ENCODE data around the gene TSKU. TPM values are rescaled to one million over a fixed set of nuclear protein-coding genes. Genes with fewer than 3 reads are reported as not detected.
"Not testable (repeated sequence)": the region's sequence is repeated elsewhere in the genome, so short reads cannot be mapped to it uniquely, and the experiment has no call there.

TSKU gene
- total RNA-seq, 1 donor = 23.5 TPM

GRCh38 chr11:76820184-76820566 lies 37.0 kb downstream of the TSKU start:
- DNase-seq (ENCODE audit: insufficient read length, low spot score, missing footprints) = no peak
- TF ChIP-seq, protein P1, sequence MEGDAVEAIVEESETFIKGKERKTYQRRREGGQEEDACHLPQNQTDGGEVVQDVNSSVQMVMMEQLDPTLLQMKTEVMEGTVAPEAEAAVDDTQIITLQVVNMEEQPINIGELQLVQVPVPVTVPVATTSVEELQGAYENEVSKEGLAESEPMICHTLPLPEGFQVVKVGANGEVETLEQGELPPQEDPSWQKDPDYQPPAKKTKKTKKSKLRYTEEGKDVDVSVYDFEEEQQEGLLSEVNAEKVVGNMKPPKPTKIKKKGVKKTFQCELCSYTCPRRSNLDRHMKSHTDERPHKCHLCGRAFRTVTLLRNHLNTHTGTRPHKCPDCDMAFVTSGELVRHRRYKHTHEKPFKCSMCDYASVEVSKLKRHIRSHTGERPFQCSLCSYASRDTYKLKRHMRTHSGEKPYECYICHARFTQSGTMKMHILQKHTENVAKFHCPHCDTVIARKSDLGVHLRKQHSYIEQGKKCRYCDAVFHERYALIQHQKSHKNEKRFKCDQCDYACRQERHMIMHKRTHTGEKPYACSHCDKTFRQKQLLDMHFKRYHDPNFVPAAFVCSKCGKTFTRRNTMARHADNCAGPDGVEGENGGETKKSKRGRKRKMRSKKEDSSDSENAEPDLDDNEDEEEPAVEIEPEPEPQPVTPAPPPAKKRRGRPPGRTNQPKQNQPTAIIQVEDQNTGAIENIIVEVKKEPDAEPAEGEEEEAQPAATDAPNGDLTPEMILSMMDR (IDR thresholded peaks at IDR 0.05; ENCODE audit: extremely low read depth, low read depth, low read length) = no peak
- no peak overlapping the region for H3K4me2 ChIP-seq (ENCODE audit: insufficient read depth, low read length)

GRCh38 chr11:76821396-76821795 lies 38.2 kb downstream of the TSKU start:
- not testable (repeated sequence) for H3K4me3 ChIP-seq (ENCODE audit: insufficient read depth, low read length); H3K79me2 ChIP-seq (ENCODE audit: insufficient read depth, low read length)

More at GRCh38 chr11:76820184-76820566, 37.0 kb downstream of the TSKU start:
- Histone ChIP-seq H3K4me1 (ENCODE audit: insufficient read depth, low read length) (peaks cover 17% of the 10 kb centered on the region), H3K79me2 (ENCODE audit: insufficient read depth, low read length) (no peaks in the 10 kb centered on the region), H3K4me3 (ENCODE audit: insufficient read depth, low read length) (no peak overlapping the region), H3K27me3 (ENCODE audit: insufficient read depth, low read length) (no peaks in the 10 kb centered on the region), H2AFZ (ENCODE audit: low read length) (no peak overlapping the region), H3K27ac (ENCODE audit: low read depth, low read length) (no peak overlapping the region), H4K20me1 (ENCODE audit: insufficient read depth, low read length) (no peaks in the 10 kb centered on the region), H3K9me3 (ENCODE audit: low read depth, low read length) (no peaks in the 10 kb centered on the region), H3K36me3 (ENCODE audit: insufficient read depth, low read length) (no peaks in the 10 kb centered on the region)

GRCh38 chr11:76822406-76822805 lies 39.2 kb downstream of the TSKU start:
- peaks cover 23% of the 10 kb centered on the region for H3K4me1 ChIP-seq (ENCODE audit: insufficient read depth, low read length)
- no peak overlapping the region for H2AFZ ChIP-seq (ENCODE audit: low read length)
- H3K4me2 ChIP-seq (ENCODE audit: insufficient read depth, low read length) = no peak overlapping the region
- TF ChIP-seq, protein P1 (IDR thresholded peaks at IDR 0.05; ENCODE audit: extremely low read depth, low read depth, low read length) = no peak
- no peaks in the 10 kb centered on the region for H3K27me3 ChIP-seq (ENCODE audit: insufficient read depth, low read length)
- H3K36me3 ChIP-seq (ENCODE audit: insufficient read depth, low read length) = no peaks in the 10 kb centered on the region
- no peak for DNase-seq (ENCODE audit: insufficient read length, low spot score, missing footprints)
- no peaks in the 10 kb centered on the region for H3K9me3 ChIP-seq (ENCODE audit: low read depth, low read length)
- no peaks in the 10 kb centered on the region for H3K79me2 ChIP-seq (ENCODE audit: insufficient read depth, low read length)
- H3K27ac ChIP-seq (ENCODE audit: low read depth, low read length) = no peak overlapping the region
- no peaks in the 10 kb centered on the region for H4K20me1 ChIP-seq (ENCODE audit: insufficient read depth, low read length)
- H3K4me3 ChIP-seq (ENCODE audit: insufficient read depth, low read length) = no peak overlapping the region

More at GRCh38 chr11:76821396-76821795, 38.2 kb downstream of the TSKU start:
- H3K27ac ChIP-seq (ENCODE audit: low read depth, low read length); H3K4me2 ChIP-seq (ENCODE audit: insufficient read depth, low read length); DNase-seq (ENCODE audit: insufficient read length, low spot score, missing footprints); H4K20me1 ChIP-seq (ENCODE audit: insufficient read depth, low read length); H3K9me3 ChIP-seq (ENCODE audit: low read depth, low read length); H3K36me3 ChIP-seq (ENCODE audit: insufficient read depth, low read length); H3K27me3 ChIP-seq (ENCODE audit: insufficient read depth, low read length); H2AFZ ChIP-seq (ENCODE audit: low read length): not testable (repeated sequence)
- peaks cover 23% of the 10 kb centered on the region for H3K4me1 ChIP-seq (ENCODE audit: insufficient read depth, low read length)

- H2AFZ ChIP-seq (ENCODE audit: low read length) = peak overlapping the region; percentile 59
- peak; percentile 87 for DNase-seq (ENCODE audit: insufficient read length, low spot score, missing footprints)
- no peaks in the 10 kb centered on the region for H3K36me3 ChIP-seq (ENCODE audit: insufficient read depth, low read length)
- H3K4me1 ChIP-seq (ENCODE audit: insufficient read depth, low read length) = peaks cover 23% of the 10 kb centered on the region
- H3K27me3 ChIP-seq (ENCODE audit: insufficient read depth, low read length) = no peaks in the 10 kb centered on the region
- TF ChIP-seq, protein P1 (IDR thresholded peaks at IDR 0.05; ENCODE audit: extremely low read depth, low read depth, low read length) = no peak
- no peaks in the 10 kb centered on the region for H3K79me2 ChIP-seq (ENCODE audit: insufficient read depth, low read length)
- no peak overlapping the region for H3K27ac ChIP-seq (ENCODE audit: low read depth, low read length)
- H3K4me2 ChIP-seq (ENCODE audit: insufficient read depth, low read length) = peak overlapping the region; percentile 54
- no peaks in the 10 kb centered on the region for H4K20me1 ChIP-seq (ENCODE audit: insufficient read depth, low read length)
- H3K9me3 ChIP-seq (ENCODE audit: low read depth, low read length) = no peaks in the 10 kb centered on the region
- H3K4me3 ChIP-seq (ENCODE audit: insufficient read depth, low read length) = no peak overlapping the region
Measured at GRCh38 chr11:76823481-76824028, 40.4 kb downstream of the TSKU start.
